H9 (cell line): ENCODE data around the gene ONECUT3. TPM values are rescaled to one million over a fixed set of nuclear protein-coding genes. Genes with fewer than 3 reads are reported as not detected.

Experiments used
- DNase-seq: peaks from one replicate; pipeline ENCODE4 v3.0.0-alpha.2; 2017
- H2AFZ ChIP-seq: one replicate; pipeline ENCODE4 v1.6.1; 2013; ENCODE audit warnings: mild to moderate bottlenecking, low read length, control low read depth, moderate library complexity
- H2AK5ac ChIP-seq: 2 replicates; pipeline ENCODE4 v1.6.1; 2013; ENCODE audit warnings: low read length, control low read depth, mixed read lengths; ENCODE audit not compliant: insufficient read length
- H2BK120ac ChIP-seq: one replicate; pipeline ENCODE4 v1.6.1; 2013; ENCODE audit warnings: low read depth, mild to moderate bottlenecking, low read length, control low read depth, inconsistent platforms; ENCODE audit not compliant: poor library complexity, severe bottlenecking
- H2BK12ac ChIP-seq: 2 replicates; pipeline ENCODE4 v1.6.1; 2013; ENCODE audit warnings: low read length, control low read depth, mixed read lengths, low read depth; ENCODE audit not compliant: insufficient read length
- H2BK15ac ChIP-seq: 2 replicates; pipeline ENCODE4 v1.6.1; 2013; ENCODE audit warnings: low read depth, low read length, control low read depth
- H2BK20ac ChIP-seq: one replicate; pipeline ENCODE4 v1.6.1; 2013; ENCODE audit warnings: low read depth, mild to moderate bottlenecking, low read length, control low read depth, inconsistent platforms; ENCODE audit not compliant: poor library complexity, severe bottlenecking
- H2BK5ac ChIP-seq: 2 replicates; pipeline ENCODE4 v1.6.1; 2013; ENCODE audit warnings: low read length, control low read depth, mixed read lengths; ENCODE audit not compliant: insufficient read length
- H3K14ac ChIP-seq: 2 replicates; pipeline ENCODE4 v1.6.1; 2013; ENCODE audit warnings: low read length, control low read depth; ENCODE audit not compliant: insufficient read depth
- H3K18ac ChIP-seq: 2 replicates; pipeline ENCODE4 v1.6.1; 2013; ENCODE audit warnings: low read depth, mild to moderate bottlenecking, mixed read lengths, low read length, control low read depth; ENCODE audit not compliant: insufficient read length
- H3K23ac ChIP-seq: 2 replicates; pipeline ENCODE4 v1.6.1; 2013; ENCODE audit warnings: low read length, control low read depth, mixed read lengths, low read depth; ENCODE audit not compliant: insufficient read length
- H3K23me2 ChIP-seq: 2 replicates; pipeline ENCODE4 v1.6.1; 2013; ENCODE audit warnings: low read depth, mild to moderate bottlenecking, mixed read lengths, low read length, control low read depth; ENCODE audit not compliant: insufficient read length, poor library complexity, severe bottlenecking
- H3K27ac ChIP-seq: 2 replicates; pipeline ENCODE4 v1.5.1; 2013; ENCODE audit warnings: low read length, control low read depth, mixed read lengths, low read depth; ENCODE audit not compliant: insufficient read length
- H3K27me3 ChIP-seq: 2 replicates; pipeline ENCODE4 v1.6.1; 2013; ENCODE audit warnings: low read length, control low read depth, inconsistent platforms; ENCODE audit not compliant: insufficient read depth
- H3K4ac ChIP-seq: 2 replicates; pipeline ENCODE4 v1.6.1; 2013; ENCODE audit warnings: low read depth, mild to moderate bottlenecking, control low read depth, inconsistent platforms, low read length, moderate library complexity
- H3K4me1 ChIP-seq: 2 replicates; pipeline ENCODE4 v1.6.1; 2013; ENCODE audit warnings: low read length, control low read depth, inconsistent platforms; ENCODE audit not compliant: insufficient read depth
- H3K4me2 ChIP-seq: 2 replicates; pipeline ENCODE4 v1.6.1; 2013; ENCODE audit warnings: low read length, control low read depth, mixed read lengths; ENCODE audit not compliant: insufficient read length, insufficient read depth
- H3K56ac ChIP-seq: 2 replicates; pipeline ENCODE4 v1.6.1; 2013; ENCODE audit warnings: low read depth, mild to moderate bottlenecking, mixed read lengths, low read length, control low read depth; ENCODE audit not compliant: insufficient read length
- H3K79me1 ChIP-seq: 2 replicates; pipeline ENCODE4 v1.6.1; 2013; ENCODE audit warnings: low read depth, mild to moderate bottlenecking, moderate library complexity, low read length, control low read depth, inconsistent platforms; ENCODE audit not compliant: insufficient read depth, poor library complexity, severe bottlenecking
- H3K79me2 ChIP-seq: 2 replicates; pipeline ENCODE4 v1.6.1; 2013; ENCODE audit warnings: low read length, control low read depth, inconsistent platforms; ENCODE audit not compliant: insufficient read depth
- H3K9ac ChIP-seq: 2 replicates; pipeline ENCODE4 v1.6.1; 2013; ENCODE audit warnings: low read length, control low read depth, mixed read lengths; ENCODE audit not compliant: insufficient read length; ENCODE audit errors: extremely low read depth
- H3K9me3 ChIP-seq: one replicate; pipeline ENCODE4 v1.6.1; 2013; ENCODE audit warnings: low read depth, low read length, inconsistent platforms; ENCODE audit not compliant: control insufficient read depth
- H3T11ph ChIP-seq: one replicate; pipeline ENCODE4 v1.6.1; 2013; ENCODE audit warnings: mild to moderate bottlenecking, low read length, control low read depth, inconsistent platforms
- H4K20me1 ChIP-seq: one replicate; pipeline ENCODE4 v1.6.1; 2013; ENCODE audit not compliant: control insufficient read depth, insufficient read length, insufficient read depth
- H4K5ac ChIP-seq: 2 replicates; pipeline ENCODE4 v1.6.1; 2013; ENCODE audit warnings: low read depth, mild to moderate bottlenecking, mixed read lengths, low read length, control low read depth; ENCODE audit not compliant: insufficient read length
- H4K8ac ChIP-seq: replicated peaks from 2 replicates; pipeline ENCODE4 v1.6.1; 2013; ENCODE audit warnings: low read length, control low read depth, mixed read lengths, low read depth; ENCODE audit not compliant: insufficient read length
- H4K91ac ChIP-seq: 2 replicates; pipeline ENCODE4 v1.6.1; 2013; ENCODE audit warnings: low read depth, mild to moderate bottlenecking, moderate library complexity, mixed read lengths, low read length, control low read depth; ENCODE audit not compliant: insufficient read length
- H3K27ac Mint-ChIP-seq, 3 experiments: 2 replicates in 2 of 3; 3 replicates in 1 of 3; pipeline ENCODE4 v1.8.0; 2020 to 2021; ENCODE audit warnings: mixed read lengths in 3 of 3, mild to moderate bottlenecking in 1 of 3, moderate library complexity in 1 of 3
- H3K27me3 Mint-ChIP-seq: 2 replicates; pipeline ENCODE4 v1.8.0; 2021; ENCODE audit warnings: low read depth, mild to moderate bottlenecking, moderate library complexity, mixed read lengths
- H3K36me3 Mint-ChIP-seq, 3 experiments: 2 replicates in 2 of 3; 3 replicates in 1 of 3; pipeline ENCODE4 v1.8.0; 2020 to 2021; ENCODE audit warnings: low read depth in 3 of 3, mixed read lengths in 3 of 3; ENCODE audit not compliant: insufficient read depth in 1 of 3
- H3K4me1 Mint-ChIP-seq, 2 experiments: 2 replicates each; pipeline ENCODE4 v1.8.0; 2020; ENCODE audit warnings: mixed read lengths in 2 of 2
- H3K4me3 Mint-ChIP-seq, 2 experiments: 2 replicates in 1 of 2; 3 replicates in 1 of 2; pipeline ENCODE4 v1.8.0; 2020 to 2021; ENCODE audit warnings: mild to moderate bottlenecking in 2 of 2, mixed read lengths in 2 of 2, moderate library complexity in 1 of 2
- H3K9me3 Mint-ChIP-seq, 2 experiments: 2 replicates in 1 of 2; 3 replicates in 1 of 2; pipeline ENCODE4 v1.8.0; 2020; ENCODE audit warnings: mild to moderate bottlenecking in 2 of 2, mixed read lengths in 2 of 2, moderate library complexity in 1 of 2
- WGBS: extraction: QIAGEN DNeasy Blood & Tissue Kit; methylation state at CpG from one replicate; pipeline ENCODE4 v1.1.7; 2013; ENCODE audit warnings: missing lambda C conversion rate, low lambda C conversion rate, mixed read lengths; ENCODE audit not compliant: insufficient read length; ENCODE audit errors: extremely low coverage; 5-methylcytosine and 5-hydroxymethylcytosine counted together
- total RNA-seq: library from RNA; stranded (reverse); gene quantifications from 2 replicates; pipeline ENCODE4 v1.2.1, GENCODE V29; 2021
- TF ChIP-seq, protein P1 (sequence below): fragments of 200-600 bp; sonication (generic); conservative IDR thresholded peaks from 3 replicates; pipeline ENCODE4 v1.8.0; 2021; ENCODE audit warnings: antibody characterized with exemption, mild to moderate bottlenecking

The ONECUT3 gene
- total RNA-seq, 1 experiment from 2014 or later: 0.04 TPM

DNA sequence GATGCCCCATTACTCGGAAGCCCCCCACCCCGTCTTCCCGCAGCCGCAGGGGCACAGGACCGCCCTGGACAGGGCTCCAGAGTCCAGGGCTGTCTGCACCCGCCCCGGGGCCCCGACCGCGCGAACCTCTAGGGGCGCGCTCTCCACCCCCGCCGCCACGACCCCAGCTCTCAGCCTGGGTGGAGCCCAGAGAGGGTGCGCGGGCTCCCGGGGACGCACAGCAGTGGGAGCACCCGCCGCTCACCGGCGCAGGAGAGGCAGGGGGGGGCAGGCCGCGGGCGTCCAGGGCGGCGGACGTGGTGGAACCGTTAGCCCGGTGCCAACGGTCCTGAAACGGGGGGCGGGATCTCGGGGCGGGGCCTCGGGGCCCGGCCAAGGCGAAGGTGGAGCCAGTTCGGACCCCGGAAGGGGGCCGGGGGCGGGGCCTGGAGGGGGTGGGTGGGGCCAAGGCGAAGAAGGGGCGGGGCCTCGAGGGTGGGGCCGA lies 58.7 kb downstream of the ONECUT3 start, which contains the start of gene ATP8B3:
ATP8B3 (minus strand) TSS at position 335 of the 484 bp plus-strand sequence. CDS start 540 bp downstream, outside the sequence.
- Histone ChIP-seq H2AFZ (no peak within 1 kb of the TSS), H4K91ac (no peak within 1 kb of the TSS), H3K9ac (no peak within 1 kb of the TSS), H2BK12ac (no peak within 1 kb of the TSS), H3K18ac (no peak within 1 kb of the TSS), H2BK120ac (no peak within 1 kb of the TSS), H3K4ac (no peak within 1 kb of the TSS), H3K4me2 (peak within 1 kb of the TSS; percentile 53), H3K23me2 (peaks cover 3% of the 10 kb centered on the region), H4K20me1 (peaks cover 2% of the 10 kb centered on the region), H3K27me3 (no peaks in the 10 kb centered on the region), H3K79me1 (no peaks in the 10 kb centered on the region), H4K8ac (no peak within 1 kb of the TSS), H4K5ac (no peak within 1 kb of the TSS), H3K56ac (no peak within 1 kb of the TSS), H3K9me3 (no peaks in the 10 kb centered on the region), H2BK5ac (no peak within 1 kb of the TSS), H2AK5ac (no peak within 1 kb of the TSS), H3K27ac (no peak within 1 kb of the TSS), H3K23ac (no peak within 1 kb of the TSS), H2BK15ac (no peak within 1 kb of the TSS), H3K4me1 (no peaks in the 10 kb centered on the region), H3T11ph (no peak within 1 kb of the TSS), H2BK20ac (no peak within 1 kb of the TSS), H3K79me2 (no peaks in the 10 kb centered on the region), H3K14ac (peak within 1 kb of the TSS; percentile 77; the same call in 1 of the 2 replicates)
- TF ChIP-seq, protein P1, sequence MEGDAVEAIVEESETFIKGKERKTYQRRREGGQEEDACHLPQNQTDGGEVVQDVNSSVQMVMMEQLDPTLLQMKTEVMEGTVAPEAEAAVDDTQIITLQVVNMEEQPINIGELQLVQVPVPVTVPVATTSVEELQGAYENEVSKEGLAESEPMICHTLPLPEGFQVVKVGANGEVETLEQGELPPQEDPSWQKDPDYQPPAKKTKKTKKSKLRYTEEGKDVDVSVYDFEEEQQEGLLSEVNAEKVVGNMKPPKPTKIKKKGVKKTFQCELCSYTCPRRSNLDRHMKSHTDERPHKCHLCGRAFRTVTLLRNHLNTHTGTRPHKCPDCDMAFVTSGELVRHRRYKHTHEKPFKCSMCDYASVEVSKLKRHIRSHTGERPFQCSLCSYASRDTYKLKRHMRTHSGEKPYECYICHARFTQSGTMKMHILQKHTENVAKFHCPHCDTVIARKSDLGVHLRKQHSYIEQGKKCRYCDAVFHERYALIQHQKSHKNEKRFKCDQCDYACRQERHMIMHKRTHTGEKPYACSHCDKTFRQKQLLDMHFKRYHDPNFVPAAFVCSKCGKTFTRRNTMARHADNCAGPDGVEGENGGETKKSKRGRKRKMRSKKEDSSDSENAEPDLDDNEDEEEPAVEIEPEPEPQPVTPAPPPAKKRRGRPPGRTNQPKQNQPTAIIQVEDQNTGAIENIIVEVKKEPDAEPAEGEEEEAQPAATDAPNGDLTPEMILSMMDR: peak; percentile 54
- peak within 1 kb of the TSS; percentile 76 to 93 for H3K4me3 Mint-ChIP-seq
- peaks cover 0 to 13% (median 5%) of the 10 kb centered on the region in 3 experiments; a peak in 5 of 7 replicates for H3K36me3 Mint-ChIP-seq
- H3K9me3 Mint-ChIP-seq: no peaks in the 10 kb centered on the region
- WGBS: no CpG with 5 or more reads among the region's 48 CpGs
- no peak for DNase-seq
- peaks cover 9% of the 10 kb centered on the region for H3K27me3 Mint-ChIP-seq
- peaks cover 6% of the 10 kb centered on the region in 2 experiments for H3K4me1 Mint-ChIP-seq
- H3K27ac Mint-ChIP-seq: peak within 1 kb of the TSS; percentile 80 to 98 (median 98); a peak in 6 of 7 replicates
